ENCODE data around the gene CDK13. TPM values are rescaled to one million over a fixed set of nuclear protein-coding genes. Genes with fewer than 3 reads are reported as not detected.

The CDK13 gene
- total RNA-seq, 1 experiment from 2014 or later, result 39.2 TPM

DNA sequence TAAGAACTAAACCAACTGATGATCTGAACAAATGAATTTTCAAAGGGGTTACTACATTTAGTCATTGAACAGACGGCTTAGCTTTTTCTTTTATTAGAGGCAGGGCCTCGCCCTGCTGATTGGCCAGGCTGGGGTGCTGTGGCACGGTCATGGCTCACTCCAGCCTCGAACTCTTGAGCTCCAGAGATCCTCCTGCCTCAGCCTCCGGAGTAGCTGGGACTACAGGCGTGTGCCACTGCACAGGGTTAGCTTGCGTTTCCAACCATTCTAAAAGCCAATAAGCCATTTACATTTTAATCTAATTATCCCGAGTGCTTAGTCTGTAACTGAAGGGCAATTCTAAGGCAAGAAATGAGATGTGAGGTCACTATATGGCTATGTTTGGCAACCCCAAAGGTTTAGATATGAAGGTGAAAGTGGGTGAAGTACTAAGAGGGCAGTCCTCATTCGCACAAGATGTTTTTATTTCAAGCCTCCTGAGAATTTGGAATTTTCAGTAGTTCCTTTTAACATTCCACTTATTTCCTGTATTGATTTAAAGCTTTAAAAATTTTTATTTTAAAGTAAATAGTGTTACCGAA is 1.6 kb upstream of the CDK13 start (continued):
- TF ChIP-seq, protein P1, sequence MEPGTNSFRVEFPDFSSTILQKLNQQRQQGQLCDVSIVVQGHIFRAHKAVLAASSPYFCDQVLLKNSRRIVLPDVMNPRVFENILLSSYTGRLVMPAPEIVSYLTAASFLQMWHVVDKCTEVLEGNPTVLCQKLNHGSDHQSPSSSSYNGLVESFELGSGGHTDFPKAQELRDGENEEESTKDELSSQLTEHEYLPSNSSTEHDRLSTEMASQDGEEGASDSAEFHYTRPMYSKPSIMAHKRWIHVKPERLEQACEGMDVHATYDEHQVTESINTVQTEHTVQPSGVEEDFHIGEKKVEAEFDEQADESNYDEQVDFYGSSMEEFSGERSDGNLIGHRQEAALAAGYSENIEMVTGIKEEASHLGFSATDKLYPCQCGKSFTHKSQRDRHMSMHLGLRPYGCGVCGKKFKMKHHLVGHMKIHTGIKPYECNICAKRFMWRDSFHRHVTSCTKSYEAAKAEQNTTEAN (CRISPR knock-in tag; IDR thresholded peaks at IDR 0.05), result no peak
- TF ChIP-seq TEAD4 (CRISPR knock-in tag; IDR thresholded peaks at IDR 0.05) (no peak), PRRX2 (CRISPR knock-in tag; IDR thresholded peaks at IDR 0.05) (no peak), CREM (CRISPR knock-in tag; IDR thresholded peaks at IDR 0.05) (no peak), CBFB (CRISPR knock-in tag; IDR thresholded peaks at IDR 0.05; ENCODE audit: low read depth) (no peak), GABPB1 (CRISPR knock-in tag; IDR thresholded peaks at IDR 0.05) (no peak), ZNF219 (CRISPR knock-in tag; IDR thresholded peaks at IDR 0.05; ENCODE audit: borderline replicate concordance) (no peak), IRF2 (CRISPR knock-in tag; IDR thresholded peaks at IDR 0.05; ENCODE audit: borderline replicate concordance, low read depth) (no peak), TEAD1 (CRISPR knock-in tag; IDR thresholded peaks at IDR 0.05) (no peak)
- TF ChIP-seq, protein P2, sequence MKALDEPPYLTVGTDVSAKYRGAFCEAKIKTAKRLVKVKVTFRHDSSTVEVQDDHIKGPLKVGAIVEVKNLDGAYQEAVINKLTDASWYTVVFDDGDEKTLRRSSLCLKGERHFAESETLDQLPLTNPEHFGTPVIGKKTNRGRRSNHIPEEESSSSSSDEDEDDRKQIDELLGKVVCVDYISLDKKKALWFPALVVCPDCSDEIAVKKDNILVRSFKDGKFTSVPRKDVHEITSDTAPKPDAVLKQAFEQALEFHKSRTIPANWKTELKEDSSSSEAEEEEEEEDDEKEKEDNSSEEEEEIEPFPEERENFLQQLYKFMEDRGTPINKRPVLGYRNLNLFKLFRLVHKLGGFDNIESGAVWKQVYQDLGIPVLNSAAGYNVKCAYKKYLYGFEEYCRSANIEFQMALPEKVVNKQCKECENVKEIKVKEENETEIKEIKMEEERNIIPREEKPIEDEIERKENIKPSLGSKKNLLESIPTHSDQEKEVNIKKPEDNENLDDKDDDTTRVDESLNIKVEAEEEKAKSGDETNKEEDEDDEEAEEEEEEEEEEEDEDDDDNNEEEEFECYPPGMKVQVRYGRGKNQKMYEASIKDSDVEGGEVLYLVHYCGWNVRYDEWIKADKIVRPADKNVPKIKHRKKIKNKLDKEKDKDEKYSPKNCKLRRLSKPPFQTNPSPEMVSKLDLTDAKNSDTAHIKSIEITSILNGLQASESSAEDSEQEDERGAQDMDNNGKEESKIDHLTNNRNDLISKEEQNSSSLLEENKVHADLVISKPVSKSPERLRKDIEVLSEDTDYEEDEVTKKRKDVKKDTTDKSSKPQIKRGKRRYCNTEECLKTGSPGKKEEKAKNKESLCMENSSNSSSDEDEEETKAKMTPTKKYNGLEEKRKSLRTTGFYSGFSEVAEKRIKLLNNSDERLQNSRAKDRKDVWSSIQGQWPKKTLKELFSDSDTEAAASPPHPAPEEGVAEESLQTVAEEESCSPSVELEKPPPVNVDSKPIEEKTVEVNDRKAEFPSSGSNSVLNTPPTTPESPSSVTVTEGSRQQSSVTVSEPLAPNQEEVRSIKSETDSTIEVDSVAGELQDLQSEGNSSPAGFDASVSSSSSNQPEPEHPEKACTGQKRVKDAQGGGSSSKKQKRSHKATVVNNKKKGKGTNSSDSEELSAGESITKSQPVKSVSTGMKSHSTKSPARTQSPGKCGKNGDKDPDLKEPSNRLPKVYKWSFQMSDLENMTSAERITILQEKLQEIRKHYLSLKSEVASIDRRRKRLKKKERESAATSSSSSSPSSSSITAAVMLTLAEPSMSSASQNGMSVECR (CRISPR knock-in tag; IDR thresholded peaks at IDR 0.05; ENCODE audit: borderline replicate concordance), result no peak
- TF ChIP-seq, protein P3, sequence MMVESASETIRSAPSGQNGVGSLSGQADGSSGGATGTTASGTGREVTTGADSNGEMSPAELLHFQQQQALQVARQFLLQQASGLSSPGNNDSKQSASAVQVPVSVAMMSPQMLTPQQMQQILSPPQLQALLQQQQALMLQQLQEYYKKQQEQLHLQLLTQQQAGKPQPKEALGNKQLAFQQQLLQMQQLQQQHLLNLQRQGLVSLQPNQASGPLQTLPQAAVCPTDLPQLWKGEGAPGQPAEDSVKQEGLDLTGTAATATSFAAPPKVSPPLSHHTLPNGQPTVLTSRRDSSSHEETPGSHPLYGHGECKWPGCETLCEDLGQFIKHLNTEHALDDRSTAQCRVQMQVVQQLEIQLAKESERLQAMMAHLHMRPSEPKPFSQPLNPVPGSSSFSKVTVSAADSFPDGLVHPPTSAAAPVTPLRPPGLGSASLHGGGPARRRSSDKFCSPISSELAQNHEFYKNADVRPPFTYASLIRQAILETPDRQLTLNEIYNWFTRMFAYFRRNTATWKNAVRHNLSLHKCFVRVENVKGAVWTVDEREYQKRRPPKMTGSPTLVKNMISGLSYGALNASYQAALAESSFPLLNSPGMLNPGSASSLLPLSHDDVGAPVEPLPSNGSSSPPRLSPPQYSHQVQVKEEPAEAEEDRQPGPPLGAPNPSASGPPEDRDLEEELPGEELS (CRISPR knock-in tag; IDR thresholded peaks at IDR 0.05), result no peak
- TF ChIP-seq, protein P4, sequence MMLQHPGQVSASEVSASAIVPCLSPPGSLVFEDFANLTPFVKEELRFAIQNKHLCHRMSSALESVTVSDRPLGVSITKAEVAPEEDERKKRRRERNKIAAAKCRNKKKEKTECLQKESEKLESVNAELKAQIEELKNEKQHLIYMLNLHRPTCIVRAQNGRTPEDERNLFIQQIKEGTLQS (CRISPR knock-in tag; conservative IDR thresholded peaks at IDR 0.05), result no peak

DNA sequence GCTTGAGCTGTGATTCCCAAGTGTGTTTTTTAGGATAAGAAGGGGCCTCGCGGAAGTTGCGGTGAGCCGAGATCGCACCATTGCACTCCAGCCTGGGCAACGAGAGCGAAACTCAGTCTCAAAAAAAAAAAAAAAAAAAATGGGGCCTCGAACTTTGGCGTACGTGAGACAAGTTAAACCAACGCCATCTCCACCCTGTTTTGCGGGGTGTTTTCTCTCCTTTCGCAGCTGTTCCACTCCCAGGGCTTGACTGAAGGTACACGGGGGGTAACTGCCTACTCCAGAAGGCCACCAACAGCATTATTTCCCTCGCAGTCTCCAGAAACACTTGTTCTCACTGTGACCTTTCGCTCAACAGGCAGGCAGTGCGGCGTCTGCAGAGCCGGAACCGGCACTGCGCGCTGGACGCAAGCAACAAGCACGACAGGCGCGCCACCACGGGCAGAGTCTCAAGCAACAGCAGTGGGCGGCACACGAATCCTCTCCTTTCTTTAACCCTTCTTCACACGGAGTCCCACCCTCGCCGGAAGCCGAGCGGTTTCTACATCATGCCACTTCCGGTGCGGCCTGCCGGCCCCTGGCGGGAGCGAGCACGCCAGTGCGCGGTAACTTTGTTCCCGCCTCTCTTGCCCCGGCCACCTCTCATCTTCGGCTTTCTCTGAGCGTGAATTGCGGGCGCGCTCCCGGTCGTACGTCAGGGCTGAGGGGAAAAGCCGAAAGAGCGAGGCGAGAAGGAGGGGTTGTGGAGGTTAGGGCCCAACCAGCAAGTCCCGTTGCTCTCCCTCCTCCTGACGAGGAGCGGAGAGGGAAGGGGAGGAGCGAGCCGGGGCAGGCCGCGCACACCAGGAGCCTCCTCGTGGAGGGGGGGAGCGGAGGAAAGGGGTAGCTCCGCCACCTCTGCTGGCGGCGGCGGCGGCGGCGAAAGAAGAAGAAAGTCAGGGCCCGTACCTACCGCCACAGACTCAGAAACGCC is 814 bp upstream of the CDK13 start:
- Mint-ChIP-seq H3K9me3 (peaks cover 4% of the 10 kb centered on the region; the same call in 1 of the 2 replicates), H3K4me1 (peaks cover 20% of the 10 kb centered on the region), H3K36me3 (no peaks in the 10 kb centered on the region), H3K27me3 (ENCODE audit: low read depth) (no peaks in the 10 kb centered on the region), H3K27ac (peak overlapping the region; percentile 100), H3K4me3 (peak overlapping the region; percentile 98)
- DNase-seq (ENCODE audit: low spot score) (peak; percentile 98), ATAC-seq (peak; percentile 86)
- ChIA-PET CTCF (interaction anchor here (1.2 to 3.2 kb wide), 3 partner anchors 103 to 369 kb away, joined by 3 to 17 read pairs (median 4); no protein-coding TSS in a partner anchor), POLR2A (interaction anchor here (0.7 to 1.0 kb wide), 4 partner anchors 11 to 1383 kb away, joined by 3 to 5 read pairs (median 4); no protein-coding TSS in a partner anchor)
- 0 out of 2 replicates have a peak, but pooled peaks have one; percentile 58 for TF ChIP-seq ZNF138 (CRISPR knock-in tag; conservative IDR thresholded peaks at IDR 0.05)
- TF ChIP-seq, protein P2 (CRISPR knock-in tag; IDR thresholded peaks at IDR 0.05; ENCODE audit: borderline replicate concordance), result peak; percentile 83; the same call in 1 of the 2 replicates
- TF ChIP-seq GTF2I (CRISPR knock-in tag; conservative IDR thresholded peaks at IDR 0.05), result no peak
- peak; percentile 96 for TF ChIP-seq ETV6 (CRISPR knock-in tag; IDR thresholded peaks at IDR 0.05)
- peak; percentile 74; the same call in 1 of the 2 replicates for TF ChIP-seq FOXK1 (CRISPR knock-in tag; IDR thresholded peaks at IDR 0.05)
- TF ChIP-seq ZNF232 (CRISPR knock-in tag; IDR thresholded peaks at IDR 0.05), result peak; percentile 42; the same call in 1 of the 2 replicates
- peak; percentile 97 for TF ChIP-seq ZNF263 (CRISPR knock-in tag; IDR thresholded peaks at IDR 0.05; ENCODE audit: low read depth)
- no peak for TF ChIP-seq TEAD4 (CRISPR knock-in tag; IDR thresholded peaks at IDR 0.05)
- TF ChIP-seq, protein P5, sequence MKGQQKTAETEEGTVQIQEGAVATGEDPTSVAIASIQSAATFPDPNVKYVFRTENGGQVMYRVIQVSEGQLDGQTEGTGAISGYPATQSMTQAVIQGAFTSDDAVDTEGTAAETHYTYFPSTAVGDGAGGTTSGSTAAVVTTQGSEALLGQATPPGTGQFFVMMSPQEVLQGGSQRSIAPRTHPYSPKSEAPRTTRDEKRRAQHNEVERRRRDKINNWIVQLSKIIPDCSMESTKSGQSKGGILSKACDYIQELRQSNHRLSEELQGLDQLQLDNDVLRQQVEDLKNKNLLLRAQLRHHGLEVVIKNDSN (CRISPR knock-in tag; IDR thresholded peaks at IDR 0.05), result 0 out of 2 replicates have a peak, but pooled peaks have one; percentile 28
- TF ChIP-seq TEAD1 (CRISPR knock-in tag; IDR thresholded peaks at IDR 0.05), result peak; percentile 58; the same call in 1 of the 2 replicates
- no peak for TF ChIP-seq NR2C2 (CRISPR knock-in tag; IDR thresholded peaks at IDR 0.05)

Measured in WTC11 (cell line).